Testis (tissue), 3 donors: ENCODE data around the gene C15orf61. TPM values are rescaled to one million over a fixed set of nuclear protein-coding genes. Genes with fewer than 3 reads are reported as not detected.

Source experiments
- DNase-seq: peaks from one replicate; pipeline ENCODE4 v3.0.0-alpha.2; 2019
- H3K27ac ChIP-seq, 2 donors: fragments of 200-600 bp; sonication (generic); one replicate each; pipeline ENCODE4 v1.5.1; 2019
- H3K27me3 ChIP-seq: fragments of 200-600 bp; sonication (generic); one replicate; pipeline ENCODE4 v1.5.1; 2019
- H3K36me3 ChIP-seq: fragments of 200-600 bp; sonication (generic); one replicate; pipeline ENCODE4 v1.5.1; 2017; ENCODE audit warnings: low read depth; ENCODE audit errors: missing control alignments
- H3K4me1 ChIP-seq: fragments of 200-600 bp; sonication (generic); one replicate; pipeline ENCODE4 v1.5.1; 2019
- H3K4me3 ChIP-seq, 2 donors: fragments of 200-600 bp; sonication (generic); one replicate each; pipeline ENCODE4 v1.5.1; 2017 to 2019
- H3K9me3 ChIP-seq: fragments of 200-600 bp; sonication (generic); one replicate; pipeline ENCODE4 v1.5.1; 2017
- POLR2A ChIP-seq: fragments of 450-650 bp; IDR thresholded peaks from one replicate; pipeline ENCODE4 v1.6.1; 2017; ENCODE audit warnings: antibody characterized with exemption, mild to moderate bottlenecking, moderate library complexity
- WGBS, 2 donors: methylation state at CpG; one replicate each; pipeline ENCODE4 v1.1.5; 2018; 5-methylcytosine and 5-hydroxymethylcytosine counted together
- intact Hi-C: fragments of 100-400 bp; cut with DNase I; formaldehyde crosslinking; loops from one replicate; pipeline ENCODE4 v1.15.1; 2023; ENCODE audit warnings: low total_unique reads
- polyA plus RNA-seq: library from polyadenylated mRNA; stranded (reverse); fragments of 350-450 nt; fragmentation: Illumina TruSeq; extraction: RNeasy Lipid Tissue Mini Kit (QIAGEN cat#74804); gene quantifications from one replicate; pipeline ENCODE4 v1.2.3, GENCODE V29; 2014; ENCODE audit warnings: low read depth, low replicate concordance; ENCODE audit not compliant: insufficient read depth
- total RNA-seq, 2 donors: library from RNA; depleted of rRNA; stranded (reverse); fragments of >200 nt; gene quantifications; one replicate each; pipeline ENCODE4 v1.2.3, GENCODE V29; 2016
- TF ChIP-seq, protein P1 (sequence below), 3 experiments: fragments of 450-650 bp in 2 of 3; fragments of 200-600 bp in 1 of 3; sonication (generic) in 1 of 3; IDR thresholded peaks; one replicate each; pipeline ENCODE4 v1.5.1; 2016 to 2019; ENCODE audit warnings: antibody characterized with exemption in 3 of 3, mild to moderate bottlenecking in 2 of 3, moderate library complexity in 1 of 3

Gene C15orf61
- total and polyA plus RNA-seq, 3 donors from 2014 or later, result 24.9 to 42.8 (median 28.6) TPM

GRCh38 chr15:67558502-67558901 lies 37.6 kb downstream of the C15orf61 start:
- H3K27me3 ChIP-seq, result no peaks in the 10 kb centered on the region
- 88 to 96% methylated on average over 4 of the region's 4 CpGs for WGBS, 2 donors

DNA sequence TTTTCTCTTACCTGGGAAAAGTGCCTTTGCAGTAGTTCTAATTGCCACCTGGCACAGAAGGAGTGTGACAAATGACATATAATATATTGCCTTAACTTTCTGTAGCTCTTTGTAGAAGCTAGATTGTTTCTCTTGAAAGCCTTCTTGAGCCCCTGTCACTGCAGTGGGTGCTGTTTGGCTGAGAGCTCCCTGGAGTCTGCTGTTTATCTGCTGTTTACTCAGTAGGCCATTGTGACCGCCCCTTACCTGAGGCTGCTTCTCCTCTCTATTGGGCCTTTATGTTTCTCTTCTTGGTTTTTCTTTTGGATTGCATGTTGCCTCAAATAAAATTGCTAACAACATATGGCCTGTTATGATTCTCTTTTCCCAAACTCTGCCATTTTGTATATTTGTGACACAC lies 38.2 kb downstream of the C15orf61 start:
- Histone ChIP-seq H3K36me3 (no peaks in the 10 kb centered on the region), H3K27me3 (no peaks in the 10 kb centered on the region), H3K4me1 (no peaks in the 10 kb centered on the region), H3K27ac (no peak overlapping the region), H3K4me3 (no peak overlapping the region), H3K9me3 (no peaks in the 10 kb centered on the region)
- TF ChIP-seq, protein P1, sequence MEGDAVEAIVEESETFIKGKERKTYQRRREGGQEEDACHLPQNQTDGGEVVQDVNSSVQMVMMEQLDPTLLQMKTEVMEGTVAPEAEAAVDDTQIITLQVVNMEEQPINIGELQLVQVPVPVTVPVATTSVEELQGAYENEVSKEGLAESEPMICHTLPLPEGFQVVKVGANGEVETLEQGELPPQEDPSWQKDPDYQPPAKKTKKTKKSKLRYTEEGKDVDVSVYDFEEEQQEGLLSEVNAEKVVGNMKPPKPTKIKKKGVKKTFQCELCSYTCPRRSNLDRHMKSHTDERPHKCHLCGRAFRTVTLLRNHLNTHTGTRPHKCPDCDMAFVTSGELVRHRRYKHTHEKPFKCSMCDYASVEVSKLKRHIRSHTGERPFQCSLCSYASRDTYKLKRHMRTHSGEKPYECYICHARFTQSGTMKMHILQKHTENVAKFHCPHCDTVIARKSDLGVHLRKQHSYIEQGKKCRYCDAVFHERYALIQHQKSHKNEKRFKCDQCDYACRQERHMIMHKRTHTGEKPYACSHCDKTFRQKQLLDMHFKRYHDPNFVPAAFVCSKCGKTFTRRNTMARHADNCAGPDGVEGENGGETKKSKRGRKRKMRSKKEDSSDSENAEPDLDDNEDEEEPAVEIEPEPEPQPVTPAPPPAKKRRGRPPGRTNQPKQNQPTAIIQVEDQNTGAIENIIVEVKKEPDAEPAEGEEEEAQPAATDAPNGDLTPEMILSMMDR (IDR thresholded peaks at IDR 0.05), result no peak
- TF ChIP-seq POLR2A, result no peak
- DNase-seq, result no peak
- intact Hi-C loops, result no loop called here
- WGBS, 2 donors, result 95 to 100% methylated on average over 1 of the region's 1 CpG

More at GRCh38 chr15:67558502-67558901, 37.6 kb downstream of the C15orf61 start:
- Histone ChIP-seq H3K36me3 (no peaks in the 10 kb centered on the region), H3K27ac (no peak overlapping the region), H3K4me3 (no peak overlapping the region), H3K9me3 (no peaks in the 10 kb centered on the region), H3K4me1 (no peaks in the 10 kb centered on the region)
- DNase-seq, result no peak
- TF ChIP-seq POLR2A, result no peak
- TF ChIP-seq, protein P1 (IDR thresholded peaks at IDR 0.05), result no peak
- intact Hi-C loops, result no loop called here

DNA sequence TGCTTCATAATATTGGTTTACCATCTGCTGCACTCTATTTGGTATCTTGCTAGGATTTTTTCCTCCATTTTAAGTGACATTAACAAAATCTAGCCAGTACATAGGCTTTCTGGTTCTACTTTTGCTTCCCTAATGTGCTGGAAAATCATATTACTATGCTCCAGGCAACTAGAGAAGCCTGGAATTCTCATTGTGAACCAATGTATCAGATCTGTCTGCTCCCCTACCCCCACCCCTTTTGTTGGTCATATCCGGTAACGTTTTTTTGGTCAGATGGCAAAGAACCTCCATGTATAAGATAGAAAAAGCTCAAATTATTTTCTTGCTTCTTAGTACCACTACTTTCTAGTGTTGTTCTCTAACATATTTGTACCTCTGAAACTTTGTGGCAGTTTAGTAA lies 38.6 kb downstream of the C15orf61 start:
- intact Hi-C loops, result no loop called here
- Histone ChIP-seq H3K9me3 (no peaks in the 10 kb centered on the region), H3K36me3 (no peaks in the 10 kb centered on the region), H3K27me3 (no peaks in the 10 kb centered on the region), H3K27ac (no peak overlapping the region), H3K4me1 (no peaks in the 10 kb centered on the region), H3K4me3 (no peak overlapping the region)
- no peak for DNase-seq
- 93 to 96% methylated on average over 2 of the region's 2 CpGs for WGBS, 2 donors
- TF ChIP-seq, protein P1 (IDR thresholded peaks at IDR 0.05), result no peak
- no peak for TF ChIP-seq POLR2A

- no peaks in the 10 kb centered on the region for H3K4me1 ChIP-seq
- H3K27me3 ChIP-seq, result no peaks in the 10 kb centered on the region
- H3K4me3 ChIP-seq, result no peak overlapping the region
- no peak for DNase-seq
- TF ChIP-seq POLR2A, result no peak
- no peaks in the 10 kb centered on the region for H3K9me3 ChIP-seq
- no peaks in the 10 kb centered on the region for H3K36me3 ChIP-seq
- 84 to 86% methylated on average over 1 of the region's 1 CpG for WGBS, 2 donors
- no peak overlapping the region for H3K27ac ChIP-seq
- intact Hi-C loops, result no loop called here
Observed at GRCh38 chr15:67560320-67560719, 39.4 kb downstream of the C15orf61 start.

GRCh38 chr15:67563092-67563491 lies 42.2 kb downstream of the C15orf61 start:
- Histone ChIP-seq H3K4me3 (no peak overlapping the region), H3K9me3 (no peaks in the 10 kb centered on the region), H3K27me3 (no peaks in the 10 kb centered on the region), H3K4me1 (no peaks in the 10 kb centered on the region), H3K27ac (no peak overlapping the region), H3K36me3 (no peaks in the 10 kb centered on the region)
- intact Hi-C loops, result no loop called here
- TF ChIP-seq POLR2A, result no peak
- TF ChIP-seq, protein P1 (IDR thresholded peaks at IDR 0.05), result no peak
- 90 to 95% methylated on average over 5 of the region's 5 CpGs for WGBS, 2 donors
- DNase-seq, result no peak
